Spleen (tissue), 7 donors: ENCODE measurements around the gene AKAP6.

Experiments
- POLR2A ChIP-seq, 3 donors: fragments of 450-650 bp; IDR thresholded peaks; one replicate each; pipeline ENCODE4 v1.5.1; 2017; ENCODE audit warnings: antibody characterized with exemption in 3 of 3, mild to moderate bottlenecking in 1 of 3
- POLR2AphosphoS5 ChIP-seq, 3 donors: sonication (generic); formaldehyde crosslinking; IDR thresholded peaks; one replicate each; pipeline ENCODE4 v1.5.1; 2017; ENCODE audit warnings: antibody characterized with exemption in 3 of 3
- TF ChIP-seq, protein P1 (sequence below), 11 experiments: fragments of 200-600 bp in 7 of 11; fragments of 450-650 bp in 4 of 11; sonication (generic) in 4 of 11; IDR thresholded peaks in 8 of 11; conservative IDR thresholded peaks in 3 of 11; 1 replicate in 7 of 11; 2 replicates in 4 of 11; pipeline versions ENCODE4 v1.4.0 to v1.8.0; 2016 to 2021; ENCODE audit warnings: antibody characterized with exemption in 11 of 11, inconsistent platforms in 4 of 11, mild to moderate bottlenecking in 1 of 11
- donor health status: DM: no; HTN: no; CAD: no; lungs with moderate emphysema.
- donor health status: DM: no; HTN: no; CAD: no.
- donor health status: DM: no; HTN: no; CAD: no.

DNA sequence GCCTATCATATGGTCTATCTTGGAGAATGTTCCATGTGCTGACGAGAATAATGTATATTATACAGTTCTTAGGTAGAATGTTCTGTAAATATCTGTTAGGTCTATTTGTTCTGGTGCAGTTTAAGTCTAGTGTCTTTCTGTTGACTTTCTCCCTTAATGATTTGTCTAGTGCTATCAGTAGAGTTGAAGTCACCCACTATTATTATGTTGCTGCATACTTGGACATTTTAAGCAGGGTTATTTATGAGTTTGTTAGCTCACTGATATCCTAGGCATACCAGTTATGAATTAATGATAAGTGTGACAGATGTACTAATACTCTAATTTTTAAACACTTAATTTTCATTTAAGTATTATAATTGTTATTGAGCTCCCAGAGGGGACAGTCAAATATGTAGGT lies 292.5 kb downstream of the AKAP6 start:
- TF ChIP-seq, protein P1, sequence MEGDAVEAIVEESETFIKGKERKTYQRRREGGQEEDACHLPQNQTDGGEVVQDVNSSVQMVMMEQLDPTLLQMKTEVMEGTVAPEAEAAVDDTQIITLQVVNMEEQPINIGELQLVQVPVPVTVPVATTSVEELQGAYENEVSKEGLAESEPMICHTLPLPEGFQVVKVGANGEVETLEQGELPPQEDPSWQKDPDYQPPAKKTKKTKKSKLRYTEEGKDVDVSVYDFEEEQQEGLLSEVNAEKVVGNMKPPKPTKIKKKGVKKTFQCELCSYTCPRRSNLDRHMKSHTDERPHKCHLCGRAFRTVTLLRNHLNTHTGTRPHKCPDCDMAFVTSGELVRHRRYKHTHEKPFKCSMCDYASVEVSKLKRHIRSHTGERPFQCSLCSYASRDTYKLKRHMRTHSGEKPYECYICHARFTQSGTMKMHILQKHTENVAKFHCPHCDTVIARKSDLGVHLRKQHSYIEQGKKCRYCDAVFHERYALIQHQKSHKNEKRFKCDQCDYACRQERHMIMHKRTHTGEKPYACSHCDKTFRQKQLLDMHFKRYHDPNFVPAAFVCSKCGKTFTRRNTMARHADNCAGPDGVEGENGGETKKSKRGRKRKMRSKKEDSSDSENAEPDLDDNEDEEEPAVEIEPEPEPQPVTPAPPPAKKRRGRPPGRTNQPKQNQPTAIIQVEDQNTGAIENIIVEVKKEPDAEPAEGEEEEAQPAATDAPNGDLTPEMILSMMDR (IDR thresholded peaks at IDR 0.05 in 8 of 11, conservative IDR thresholded peaks at IDR 0.05 in 3 of 11) = no peak
- TF ChIP-seq POLR2A (IDR thresholded peaks at IDR 0.05) (no peak), POLR2AphosphoS5 (IDR thresholded peaks at IDR 0.05) (no peak)
